ENCODE data around the gene LPO. TPM values are rescaled to one million over a fixed set of nuclear protein-coding genes. Genes with fewer than 3 reads are reported as not detected.

Gene LPO
- total RNA-seq, 2 experiments from 2014 or later, result not detected

DNA sequence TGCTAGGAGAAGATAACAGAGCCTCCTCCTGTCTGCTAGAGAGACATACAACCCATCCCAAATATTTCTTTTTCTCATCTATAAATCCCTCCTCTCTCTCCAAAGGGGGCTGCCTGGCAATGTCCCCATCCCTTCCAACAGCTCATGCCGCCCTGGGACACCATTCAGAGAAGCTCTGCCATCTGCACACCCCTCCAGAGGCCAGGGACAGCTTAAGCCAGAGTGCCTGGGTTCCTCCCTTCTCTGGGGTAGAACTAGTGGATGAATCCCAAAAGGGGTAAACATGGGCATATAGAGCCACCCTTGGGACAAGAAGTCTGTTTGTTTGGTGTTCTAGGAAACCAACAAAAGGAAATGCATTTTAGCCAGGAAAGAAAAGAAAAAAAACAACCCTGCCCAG, 2.6 kb upstream of the LPO start:
- no peak for DNase-seq
- TF ChIP-seq, protein P1, sequence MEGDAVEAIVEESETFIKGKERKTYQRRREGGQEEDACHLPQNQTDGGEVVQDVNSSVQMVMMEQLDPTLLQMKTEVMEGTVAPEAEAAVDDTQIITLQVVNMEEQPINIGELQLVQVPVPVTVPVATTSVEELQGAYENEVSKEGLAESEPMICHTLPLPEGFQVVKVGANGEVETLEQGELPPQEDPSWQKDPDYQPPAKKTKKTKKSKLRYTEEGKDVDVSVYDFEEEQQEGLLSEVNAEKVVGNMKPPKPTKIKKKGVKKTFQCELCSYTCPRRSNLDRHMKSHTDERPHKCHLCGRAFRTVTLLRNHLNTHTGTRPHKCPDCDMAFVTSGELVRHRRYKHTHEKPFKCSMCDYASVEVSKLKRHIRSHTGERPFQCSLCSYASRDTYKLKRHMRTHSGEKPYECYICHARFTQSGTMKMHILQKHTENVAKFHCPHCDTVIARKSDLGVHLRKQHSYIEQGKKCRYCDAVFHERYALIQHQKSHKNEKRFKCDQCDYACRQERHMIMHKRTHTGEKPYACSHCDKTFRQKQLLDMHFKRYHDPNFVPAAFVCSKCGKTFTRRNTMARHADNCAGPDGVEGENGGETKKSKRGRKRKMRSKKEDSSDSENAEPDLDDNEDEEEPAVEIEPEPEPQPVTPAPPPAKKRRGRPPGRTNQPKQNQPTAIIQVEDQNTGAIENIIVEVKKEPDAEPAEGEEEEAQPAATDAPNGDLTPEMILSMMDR (IDR thresholded peaks at IDR 0.05), result no peak
- no peak overlapping the region for H3K4me3 Mint-ChIP-seq
- peaks cover 7% of the 10 kb centered on the region for H3K4me1 Mint-ChIP-seq (ENCODE audit: low read depth)
- H3K36me3 Mint-ChIP-seq (ENCODE audit: low read depth), result no peaks in the 10 kb centered on the region
- ChIA-PET POLR2A (interaction anchor here (1.1 to 1.6 kb wide), 3 partner anchors 11 to 66 kb away, joined by 3 to 5 read pairs (median 3); no protein-coding TSS in a partner anchor), CTCF (interaction anchor here (0.9 to 3.8 kb wide), 9 partner anchors 10 to 403 kb away, joined by 3 to 26 read pairs (median 4); no protein-coding TSS in a partner anchor)
- no peak overlapping the region for H3K27ac Mint-ChIP-seq
- ATAC-seq, result no peak
- intact Hi-C loops (cut with micrococcal nuclease), result no loop called here
- no peaks in the 10 kb centered on the region for H3K9me3 Mint-ChIP-seq
- peaks cover 36% of the 10 kb centered on the region for H3K27me3 Mint-ChIP-seq

DNA sequence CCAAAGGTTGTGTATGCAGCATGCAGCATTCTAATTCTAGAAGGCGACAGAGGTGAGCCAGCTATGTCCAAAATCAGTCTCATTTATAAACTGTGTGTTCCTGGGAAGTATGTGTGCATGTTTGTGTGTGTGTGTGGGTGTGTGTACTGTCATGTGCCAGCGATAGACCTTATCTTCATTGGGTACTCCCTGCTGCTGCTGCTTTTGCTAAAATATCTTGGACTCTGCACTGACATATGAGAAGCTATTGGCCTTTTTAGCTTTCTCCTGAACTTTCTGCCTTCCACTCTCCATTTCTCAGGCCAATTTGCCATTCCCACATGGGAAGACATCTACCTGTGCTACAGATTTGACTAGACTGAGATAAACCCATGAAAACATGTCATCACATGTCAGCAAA, 2.0 kb upstream of the LPO start:
- intact Hi-C loops (cut with micrococcal nuclease), result no loop called here
- Mint-ChIP-seq H3K4me3 (no peak overlapping the region), H3K27ac (no peak overlapping the region), H3K27me3 (peaks cover 34% of the 10 kb centered on the region), H3K36me3 (ENCODE audit: low read depth) (no peaks in the 10 kb centered on the region), H3K9me3 (no peaks in the 10 kb centered on the region), H3K4me1 (ENCODE audit: low read depth) (peaks cover 7% of the 10 kb centered on the region)
- DNase-seq, result no peak
- CTCF ChIA-PET, result interaction anchor here (0.9 to 3.8 kb wide), 9 partner anchors 10 to 403 kb away, joined by 3 to 26 read pairs (median 4); no protein-coding TSS in a partner anchor
- ATAC-seq, result no peak
- TF ChIP-seq, protein P1 (IDR thresholded peaks at IDR 0.05), result no peak
- POLR2A ChIA-PET, result interaction anchor here (1.1 to 1.6 kb wide), 3 partner anchors 12 to 66 kb away, joined by 3 to 5 read pairs (median 3); no protein-coding TSS in a partner anchor

DNA sequence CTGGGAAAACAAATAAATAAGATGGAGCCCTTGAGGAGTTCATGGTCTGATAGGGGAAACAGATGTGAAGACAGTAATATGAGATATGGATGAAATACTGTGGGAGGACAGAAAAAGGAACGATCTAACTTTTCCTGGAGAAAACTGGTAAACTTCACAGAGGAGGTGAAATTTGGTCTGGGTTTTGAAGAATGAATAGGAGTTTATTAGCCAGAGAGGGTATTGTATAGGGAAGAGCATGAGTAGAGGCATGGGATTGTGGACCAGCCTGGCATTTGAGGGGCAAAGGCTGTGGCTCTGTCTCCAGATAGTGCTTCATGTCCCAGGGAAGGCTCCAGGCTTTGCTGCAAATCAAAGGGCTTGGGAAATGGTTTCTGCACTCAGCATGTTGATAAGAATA, 1.6 kb downstream of the LPO start:
- intact Hi-C loops (cut with micrococcal nuclease), result no loop called here
- Mint-ChIP-seq H3K27me3 (peaks cover 42% of the 10 kb centered on the region), H3K4me1 (ENCODE audit: low read depth) (peaks cover 3% of the 10 kb centered on the region), H3K4me3 (no peak overlapping the region), H3K27ac (no peak overlapping the region), H3K9me3 (no peaks in the 10 kb centered on the region), H3K36me3 (ENCODE audit: low read depth) (no peaks in the 10 kb centered on the region)
- ChIA-PET POLR2A (no interaction called here), CTCF (interaction anchor here (1.2 kb wide), 1 partner anchor 10 kb away, joined by 5 read pairs; no protein-coding TSS in a partner anchor)
- no peak for DNase-seq
- no peak for ATAC-seq
- TF ChIP-seq, protein P1 (IDR thresholded peaks at IDR 0.05), result no peak

DNA sequence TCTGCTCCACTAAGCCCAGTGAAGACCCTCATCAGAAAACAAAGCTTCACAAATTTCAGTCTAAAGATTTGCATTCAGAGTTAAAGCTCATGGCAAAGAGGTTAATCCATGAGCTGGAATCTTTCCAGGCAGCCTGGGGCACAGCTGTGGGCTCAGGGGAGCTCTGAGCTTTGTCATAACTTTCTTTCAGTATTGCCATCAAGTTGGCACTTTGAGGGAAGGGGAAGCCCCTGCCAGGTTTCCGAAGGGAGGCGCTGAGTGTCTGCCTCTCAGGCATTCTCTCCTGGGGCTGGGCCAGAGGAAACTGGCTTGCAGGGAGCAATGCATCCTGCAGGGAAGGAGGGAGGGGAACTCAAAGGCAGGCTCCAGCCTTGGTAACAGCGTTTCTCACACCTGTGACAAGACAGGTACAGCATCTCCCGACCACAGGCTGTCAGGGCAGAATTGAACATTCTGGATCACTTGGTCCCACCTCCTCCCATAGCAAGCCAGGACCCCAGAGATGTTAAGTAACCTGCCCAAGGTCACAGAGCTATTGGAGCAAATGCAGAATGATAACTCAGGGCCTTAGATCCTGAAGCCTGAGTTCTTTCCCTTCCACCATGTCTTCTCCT, 3.9 kb downstream of the LPO start:
- Mint-ChIP-seq H3K9me3 (no peaks in the 10 kb centered on the region), H3K36me3 (ENCODE audit: low read depth) (no peaks in the 10 kb centered on the region), H3K27me3 (peaks cover 34% of the 10 kb centered on the region), H3K4me1 (ENCODE audit: low read depth) (peaks cover 3% of the 10 kb centered on the region), H3K27ac (no peak overlapping the region), H3K4me3 (no peak overlapping the region)
- DNase-seq, result peak; percentile 29
- TF ChIP-seq, protein P1 (IDR thresholded peaks at IDR 0.05), result no peak
- peak; percentile 72 for ATAC-seq
- intact Hi-C loops (cut with micrococcal nuclease), result no loop called here
- CTCF ChIA-PET, result interaction anchor here (1.0 to 1.5 kb wide), 3 partner anchors 7 to 42 kb away, joined by 3 to 5 read pairs (median 3); no protein-coding TSS in a partner anchor
- POLR2A ChIA-PET, result interaction anchor here (1.3 kb wide), 2 partner anchors 11 to 22 kb away, joined by 3 to 4 read pairs; no protein-coding TSS in a partner anchor

- no peak overlapping the region for H3K27ac Mint-ChIP-seq
- POLR2A ChIA-PET, result no interaction called here
- peaks cover 27% of the 10 kb centered on the region for H3K27me3 Mint-ChIP-seq
- H3K4me3 Mint-ChIP-seq, result no peak overlapping the region
- H3K36me3 Mint-ChIP-seq (ENCODE audit: low read depth), result no peaks in the 10 kb centered on the region
- ATAC-seq (no peak), DNase-seq (no peak)
- TF ChIP-seq, protein P1 (IDR thresholded peaks at IDR 0.05), result no peak
- intact Hi-C loops (cut with micrococcal nuclease), result no loop called here
- peaks cover 11% of the 10 kb centered on the region for H3K4me1 Mint-ChIP-seq (ENCODE audit: low read depth)
- no peaks in the 10 kb centered on the region for H3K9me3 Mint-ChIP-seq
- CTCF ChIA-PET, result no interaction called here
These were observed 6.6 kb downstream of the LPO start for GRCh38 chr17:58244963-58245362.
